G401 (cell line): ENCODE measurements around the gene NAA35. TPM values are rescaled to one million over a fixed set of nuclear protein-coding genes. Genes with fewer than 3 reads are reported as not detected.

ENCODE experiments used
- DNase-seq: peaks from one replicate; pipeline ENCODE4 v3.0.0-alpha.2; 2015; ENCODE audit warnings: low spot score
- in situ Hi-C: cut with HindIII; loops from 2 replicates; pipeline ENCODE4 v1.10.0; 2016; ENCODE audit warnings: low sequenced_read_pairs, mixed read lengths
- total RNA-seq: library from RNA; depleted of rRNA; stranded (reverse); fragments of >200 nt; shearing (Covaris generic); gene quantifications from 2 replicates; pipeline ENCODE4 v1.2.3, GENCODE V29; 2014

Gene NAA35
- total RNA-seq, 1 experiment from 2014 or later = 59.2 TPM

GRCh38 chr9:86009133-86009532, 68.2 kb downstream of the NAA35 start:
- in situ Hi-C loops = no loop called here
- DNase-seq = no peak

GRCh38 chr9:86020731-86021130, 79.8 kb downstream of the NAA35 start:
- in situ Hi-C loops = no loop called here
- no peak for DNase-seq

- in situ Hi-C loops = no loop called here
These were observed 80.2 kb downstream of the NAA35 start for GRCh38 chr9:86021166-86021565.

GRCh38 chr9:86022687-86023266, 81.8 kb downstream of the NAA35 start:
- in situ Hi-C loops = no loop called here
- no peak for DNase-seq

More at GRCh38 chr9:86021166-86021565, 80.2 kb downstream of the NAA35 start:
- no peak for DNase-seq

- no peak for DNase-seq
- in situ Hi-C loops = no loop called here
These were observed 86.8 kb downstream of the NAA35 start for GRCh38 chr9:86027767-86028166.

GRCh38 chr9:86034863-86035734, 94.2 kb downstream of the NAA35 start:
- in situ Hi-C loops = no loop called here
- DNase-seq = peak; percentile 82

- no peak for DNase-seq
- in situ Hi-C loops = no loop called here
These were observed 95.0 kb downstream of the NAA35 start for GRCh38 chr9:86035827-86036440.

- no peak for DNase-seq
- in situ Hi-C loops = no loop called here
These were observed 95.6 kb downstream of the NAA35 start for GRCh38 chr9:86036555-86036954.

GRCh38 chr9:86039991-86040860, 99.3 kb downstream of the NAA35 start:
- DNase-seq = no peak
- in situ Hi-C loops = no loop called here

GRCh38 chr9:86040861-86041155, 99.9 kb downstream of the NAA35 start:
- DNase-seq = no peak
- in situ Hi-C loops = no loop called here

GRCh38 chr9:86041311-86041741, 100.4 kb downstream of the NAA35 start:
- DNase-seq = no peak
- in situ Hi-C loops = no loop called here

- in situ Hi-C loops = no loop called here
- DNase-seq = no peak
These were observed 101.4 kb downstream of the NAA35 start for GRCh38 chr9:86042199-86042978.

GRCh38 chr9:86043586-86043985, 102.6 kb downstream of the NAA35 start:
- in situ Hi-C loops = no loop called here

GRCh38 chr9:86043999-86044398, 103.1 kb downstream of the NAA35 start:
- in situ Hi-C loops = no loop called here
- no peak for DNase-seq

More at GRCh38 chr9:86043586-86043985, 102.6 kb downstream of the NAA35 start:
- no peak for DNase-seq

GRCh38 chr9:86045654-86046053, 104.7 kb downstream of the NAA35 start:
- in situ Hi-C loops = no loop called here
- no peak for DNase-seq

- no peak for DNase-seq
- in situ Hi-C loops = no loop called here
These were observed 105.2 kb downstream of the NAA35 start for GRCh38 chr9:86046071-86046636.

- in situ Hi-C loops = no loop called here
- DNase-seq = peak; percentile 89
These were observed 106.0 kb downstream of the NAA35 start for GRCh38 chr9:86046930-86047341.

GRCh38 chr9:86047361-86047760, 106.4 kb downstream of the NAA35 start:
- in situ Hi-C loops = no loop called here
- DNase-seq = no peak
